Hematopoietic multipotent progenitor cell (in vitro differentiated cells): Measurements from ENCODE around the gene SHF. TPM values are rescaled to one million over a fixed set of nuclear protein-coding genes. Genes with fewer than 3 reads are reported as not detected.
A peak's percentile ranks its signal among the peaks of the same experiment; 100 is the strongest.

ENCODE experiments used
- DNase-seq, 3 donors: peaks; one replicate each; pipeline ENCODE4 v3.0.0-alpha.2; 2011 to 2015; ENCODE audit warnings: low read depth in 2 of 3, low spot score in 2 of 3
- total RNA-seq: library from RNA; depleted of rRNA; stranded (reverse); fragments of >200 nt; gene quantifications from one replicate; pipeline ENCODE4 v1.2.3, GENCODE V29; 2012

SHF gene
- total RNA-seq, 1 donor, result 24.5 TPM

DNA sequence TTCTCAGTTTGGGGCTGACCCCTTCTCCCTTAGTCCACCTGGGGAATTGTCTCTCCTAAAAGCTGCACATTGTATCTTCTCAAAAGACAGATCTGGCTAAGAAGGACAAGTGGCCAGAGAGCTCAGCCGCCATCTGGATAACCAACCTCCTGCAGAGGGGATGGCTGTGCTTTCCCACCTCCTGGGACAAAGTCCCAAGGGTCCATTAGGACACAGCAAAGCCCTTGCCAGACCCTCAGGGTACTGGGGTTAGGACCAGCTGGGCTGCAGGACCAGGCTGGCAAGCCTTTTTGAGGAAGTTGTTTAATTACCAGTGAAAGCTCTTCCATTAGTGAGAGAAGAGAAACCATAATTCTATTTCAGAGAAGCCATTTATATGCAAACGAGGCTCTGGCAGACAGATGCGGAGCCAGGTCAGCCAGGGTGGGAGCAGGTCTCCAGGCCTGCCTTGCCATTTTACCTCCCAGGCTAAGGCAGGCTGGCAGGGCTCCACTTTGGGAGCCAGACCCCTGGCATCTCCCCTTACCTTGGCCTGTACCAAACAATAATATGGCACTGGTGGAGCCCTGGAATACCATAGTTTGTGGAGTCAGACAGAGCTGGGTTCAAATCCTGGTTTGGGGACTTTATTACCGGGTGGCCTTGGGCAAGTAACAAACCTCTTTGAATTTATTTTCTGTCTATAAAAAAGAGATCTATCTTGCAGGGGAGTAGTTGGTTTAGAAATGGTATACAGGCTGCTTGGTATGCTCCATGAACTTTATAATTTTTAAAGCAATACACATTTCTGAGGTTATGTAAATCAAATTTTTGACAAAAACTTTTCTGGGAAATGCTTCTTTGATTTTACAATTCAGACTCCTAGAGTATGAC is 17.9 kb downstream of the SHF start:
- no peak for DNase-seq

DNA sequence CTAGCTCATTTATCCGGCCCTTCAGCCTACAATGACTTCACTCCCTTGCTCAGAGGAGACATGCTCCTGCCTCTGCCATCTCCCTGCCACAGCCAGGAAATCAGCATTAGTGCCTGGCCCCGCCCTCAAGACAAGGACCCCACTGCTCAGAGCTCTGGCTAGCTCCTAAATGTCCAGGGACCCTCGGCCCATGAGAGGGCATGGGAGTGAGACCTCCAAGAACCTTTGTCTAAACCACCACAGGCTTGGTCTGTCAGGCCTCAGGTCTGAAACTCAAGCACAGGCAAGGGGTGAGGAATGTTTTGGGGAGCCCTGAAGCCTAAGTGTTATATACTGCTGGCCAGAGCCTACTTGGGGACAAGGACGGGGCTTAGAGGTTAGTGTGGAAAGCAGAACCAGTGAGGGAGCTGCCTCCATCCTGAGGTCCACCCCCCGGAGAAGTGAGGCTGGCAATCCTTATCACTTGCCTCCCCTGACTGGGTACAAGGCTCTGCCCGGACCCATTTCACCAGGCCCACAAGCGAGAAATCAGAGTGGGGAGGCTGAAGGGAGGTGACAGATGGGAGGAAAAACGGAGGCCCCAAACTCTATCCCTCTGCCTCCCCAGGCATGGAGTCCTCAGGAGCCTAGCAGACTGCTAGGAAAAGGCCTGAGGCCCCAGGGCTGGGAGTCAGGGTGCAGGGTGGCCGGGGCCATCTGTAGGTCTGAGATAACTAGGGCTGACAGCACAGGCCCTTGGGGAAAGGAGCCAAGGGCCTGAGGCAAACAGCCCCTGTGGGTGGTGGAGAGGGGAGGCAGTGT is 18.8 kb downstream of the SHF start:
- no peak for DNase-seq

DNA sequence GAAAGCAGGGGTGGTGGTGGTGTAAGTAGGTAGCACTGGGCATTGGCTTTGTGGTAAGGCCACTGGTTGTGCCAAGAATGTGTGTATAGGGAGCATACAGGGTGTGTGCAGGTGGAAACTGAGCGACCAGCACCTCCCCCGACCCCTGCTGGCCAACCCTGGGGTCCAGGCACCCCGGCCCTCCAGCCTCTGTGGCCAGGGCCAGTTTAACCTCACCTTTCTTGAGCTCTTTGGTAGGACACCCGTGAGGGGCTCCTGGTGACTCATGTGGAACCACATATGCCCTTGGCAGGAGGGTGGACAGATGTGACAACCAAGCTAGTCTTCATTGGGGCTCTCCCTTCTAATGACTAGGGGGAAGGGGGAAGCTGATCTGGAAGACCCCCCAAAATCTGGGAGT is 19.5 kb downstream of the SHF start:
- DNase-seq, result no peak

DNA sequence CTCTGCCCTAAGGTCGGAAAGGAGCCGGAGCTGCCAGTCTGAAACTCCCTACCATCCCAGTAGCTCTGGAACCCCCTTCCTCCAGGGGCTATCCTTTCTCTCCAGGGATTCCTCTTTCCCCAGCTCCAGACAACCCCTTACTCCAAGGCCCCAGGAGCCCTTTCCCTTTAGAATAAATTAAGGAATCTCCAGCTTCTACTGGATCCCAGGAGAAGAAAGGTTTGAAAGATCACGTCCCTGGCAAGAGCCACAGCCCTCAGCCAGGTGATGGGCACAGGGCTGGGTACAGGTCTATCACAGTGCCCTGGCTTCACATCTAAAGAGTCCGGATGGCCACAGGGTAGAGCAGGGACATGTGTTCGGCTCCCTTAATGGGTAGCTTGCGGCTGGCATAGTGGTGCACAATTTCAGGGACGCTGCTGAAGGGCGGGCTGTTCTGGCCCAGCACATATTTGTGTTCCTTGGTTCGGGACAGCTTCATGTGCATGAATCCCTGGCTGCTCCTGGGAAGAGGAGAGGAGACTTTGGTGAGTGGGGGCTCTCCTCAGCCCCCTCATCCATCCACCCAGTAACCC is 20.0 kb downstream of the SHF start:
- no peak for DNase-seq

DNA sequence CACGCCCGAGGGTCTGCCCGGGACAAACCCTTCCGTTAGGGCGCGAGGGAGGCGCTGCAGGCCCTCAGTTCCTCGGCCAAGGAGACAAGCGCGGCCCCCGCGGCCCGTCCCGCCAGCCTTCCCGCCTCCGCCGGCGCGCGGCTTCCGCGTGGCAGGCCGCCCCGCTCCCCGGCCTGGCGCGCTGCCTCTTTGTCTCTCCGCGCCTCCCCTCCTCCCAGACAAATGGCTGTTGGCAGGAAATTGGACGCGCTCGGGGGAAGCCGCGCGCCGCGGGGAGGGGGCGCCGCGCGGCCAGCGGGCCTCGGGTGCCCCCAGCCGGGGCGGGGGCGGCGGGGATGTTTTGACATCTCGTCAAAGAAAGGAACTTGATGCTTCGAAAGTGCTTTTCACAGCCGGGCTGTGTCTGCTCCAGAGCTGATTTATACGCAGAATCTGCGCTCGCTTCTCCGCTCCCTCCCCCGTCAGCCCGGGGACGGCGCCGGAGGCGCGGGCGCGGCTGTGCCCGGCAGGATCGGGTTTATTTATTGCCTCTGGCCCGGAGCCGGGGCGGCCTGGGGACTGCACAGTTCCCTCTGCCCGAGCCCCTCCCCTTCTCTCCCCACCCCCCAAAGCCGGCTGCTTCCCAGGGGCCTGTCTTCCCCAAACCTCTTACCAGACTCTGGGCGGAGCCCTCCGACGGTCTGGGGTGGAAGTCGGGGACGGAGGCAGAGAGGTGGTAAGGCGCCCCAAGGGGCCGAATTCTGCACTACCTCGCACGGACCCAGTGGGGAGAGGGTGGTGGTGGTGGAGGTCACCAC is 20.7 kb downstream of the SHF start:
- DNase-seq, result peak; percentile 58 to 96 (median 91)

DNA sequence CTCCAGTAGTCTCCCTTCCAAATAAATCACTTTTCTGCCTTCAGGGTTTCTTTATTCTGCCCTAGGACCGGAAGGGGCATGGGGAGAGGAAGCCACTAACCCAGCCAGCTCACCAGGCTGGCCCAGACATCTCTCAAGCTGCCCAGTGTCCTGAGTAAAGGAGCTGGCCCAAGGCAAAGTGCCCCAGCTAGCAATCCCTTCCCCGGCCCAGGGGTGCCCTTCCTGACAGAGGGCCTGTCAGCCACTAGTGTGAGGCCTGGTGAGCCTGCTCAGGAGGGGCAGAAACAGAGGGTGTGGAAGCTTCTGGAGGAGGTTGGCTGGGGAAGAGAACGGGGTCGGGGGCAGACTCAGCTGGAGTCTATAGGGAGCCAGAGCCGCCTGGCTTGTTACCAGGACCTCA is 22.2 kb downstream of the SHF start:
- DNase-seq, result no peak

DNA sequence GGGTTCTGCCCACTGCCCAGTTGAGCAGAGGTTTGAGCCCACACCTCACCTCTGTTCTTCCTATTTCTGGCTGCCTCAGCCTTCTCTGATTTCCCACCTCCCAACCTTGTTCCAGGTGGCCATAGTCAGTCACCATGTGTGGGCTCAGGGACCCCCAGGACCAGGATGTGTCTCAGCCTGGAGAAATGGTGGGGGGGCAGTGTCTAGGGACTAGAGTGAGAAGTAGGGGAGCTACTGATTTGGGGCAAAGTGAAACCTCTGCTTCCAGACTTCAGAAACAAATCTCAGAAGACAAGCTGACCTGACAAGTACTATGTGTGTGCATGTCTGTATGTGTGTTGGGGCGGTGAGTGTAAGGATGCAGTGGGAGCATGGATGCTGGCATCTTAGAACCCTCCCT is 22.9 kb downstream of the SHF start:
- DNase-seq, result no peak

DNA sequence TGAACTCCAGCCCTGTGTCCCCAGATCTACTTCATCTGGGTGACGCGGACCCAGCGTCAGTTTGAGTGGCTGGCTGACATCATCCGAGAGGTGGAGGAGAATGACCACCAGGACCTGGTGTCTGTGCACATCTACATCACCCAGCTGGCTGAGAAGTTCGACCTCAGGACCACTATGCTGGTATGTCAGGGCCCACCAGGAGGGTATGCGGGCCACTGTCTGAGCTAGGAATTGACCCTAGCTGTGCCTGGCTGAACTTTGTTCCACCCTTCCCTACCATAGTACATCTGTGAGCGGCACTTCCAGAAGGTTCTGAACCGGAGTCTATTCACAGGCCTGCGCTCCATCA is 24.3 kb downstream of the SHF start:
- DNase-seq, result no peak

DNA sequence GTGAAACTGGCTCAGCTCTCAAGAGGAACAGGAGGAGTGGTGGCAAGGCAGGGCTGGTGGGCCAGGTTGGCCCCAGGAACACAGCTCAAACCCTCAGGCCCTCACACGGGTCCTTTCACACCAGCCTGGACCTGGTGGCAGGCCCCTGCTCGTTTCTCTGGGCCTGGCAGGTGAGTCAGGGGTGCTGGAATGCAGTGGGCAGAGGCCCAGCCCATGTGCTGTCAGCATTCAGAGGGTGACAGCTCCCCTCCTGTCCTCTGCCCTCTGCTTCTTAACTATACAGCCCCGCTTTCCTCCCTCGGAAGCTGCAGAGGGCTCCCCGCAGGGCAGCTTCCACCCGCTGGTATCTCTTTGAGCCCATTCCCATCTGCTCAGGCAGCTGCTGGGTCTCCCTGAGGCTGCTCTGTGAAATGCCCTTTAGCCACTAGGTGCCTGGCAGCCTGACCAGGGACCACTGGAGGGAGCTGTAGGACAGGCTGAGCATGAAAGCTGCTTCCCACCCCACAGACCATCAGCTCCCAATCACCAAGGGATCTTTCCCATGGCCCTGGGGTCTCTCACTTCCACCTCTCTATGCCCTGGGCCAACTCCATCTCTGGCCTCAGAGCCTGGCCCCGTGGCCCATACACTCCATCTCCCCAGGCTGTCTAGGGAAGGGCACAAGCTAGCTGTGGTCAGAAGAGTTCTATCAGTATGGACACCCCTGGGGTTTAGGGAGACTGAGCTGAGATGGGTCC is 24.8 kb downstream of the SHF start:
- peak in 2 of 3 donors; percentile 73 to 86 for DNase-seq

DNA sequence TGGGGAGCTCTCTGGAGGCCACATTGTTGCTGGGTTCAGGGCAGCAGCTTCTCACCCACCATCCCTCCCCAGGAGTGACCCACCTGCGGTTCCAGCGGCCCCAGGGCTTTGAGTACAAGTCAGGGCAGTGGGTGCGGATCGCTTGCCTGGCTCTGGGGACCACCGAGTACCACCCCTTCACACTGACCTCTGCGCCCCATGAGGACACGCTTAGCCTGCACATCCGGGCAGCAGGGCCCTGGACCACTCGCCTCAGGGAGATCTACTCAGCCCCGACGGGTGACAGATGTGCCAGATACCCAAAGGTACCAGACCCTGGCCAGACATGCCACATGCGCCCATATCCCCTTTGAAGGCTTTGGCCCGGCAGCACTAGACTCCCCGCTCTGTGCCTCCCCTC is 26.1 kb downstream of the SHF start:
- no peak for DNase-seq

DNA sequence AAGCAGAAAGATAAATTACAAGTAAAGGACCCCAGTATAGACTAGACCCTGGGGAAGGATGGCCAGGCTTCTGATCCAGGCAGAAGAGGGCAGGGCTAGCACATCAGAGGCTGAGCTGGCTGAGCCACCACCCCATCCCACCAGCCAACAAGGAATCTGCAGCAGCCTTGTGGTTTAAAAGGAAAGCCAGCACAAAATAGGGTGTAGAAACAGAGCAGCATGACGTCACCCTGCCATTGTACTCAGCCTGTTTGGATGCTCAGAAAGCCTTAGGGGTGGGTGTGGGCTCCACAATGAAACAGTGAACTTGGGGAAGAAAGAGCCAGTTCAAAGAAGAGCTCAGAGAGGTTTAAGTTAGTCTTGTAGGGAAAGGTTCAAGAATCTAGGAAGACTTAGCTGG is 29.8 kb downstream of the SHF start:
- no peak for DNase-seq

DNA sequence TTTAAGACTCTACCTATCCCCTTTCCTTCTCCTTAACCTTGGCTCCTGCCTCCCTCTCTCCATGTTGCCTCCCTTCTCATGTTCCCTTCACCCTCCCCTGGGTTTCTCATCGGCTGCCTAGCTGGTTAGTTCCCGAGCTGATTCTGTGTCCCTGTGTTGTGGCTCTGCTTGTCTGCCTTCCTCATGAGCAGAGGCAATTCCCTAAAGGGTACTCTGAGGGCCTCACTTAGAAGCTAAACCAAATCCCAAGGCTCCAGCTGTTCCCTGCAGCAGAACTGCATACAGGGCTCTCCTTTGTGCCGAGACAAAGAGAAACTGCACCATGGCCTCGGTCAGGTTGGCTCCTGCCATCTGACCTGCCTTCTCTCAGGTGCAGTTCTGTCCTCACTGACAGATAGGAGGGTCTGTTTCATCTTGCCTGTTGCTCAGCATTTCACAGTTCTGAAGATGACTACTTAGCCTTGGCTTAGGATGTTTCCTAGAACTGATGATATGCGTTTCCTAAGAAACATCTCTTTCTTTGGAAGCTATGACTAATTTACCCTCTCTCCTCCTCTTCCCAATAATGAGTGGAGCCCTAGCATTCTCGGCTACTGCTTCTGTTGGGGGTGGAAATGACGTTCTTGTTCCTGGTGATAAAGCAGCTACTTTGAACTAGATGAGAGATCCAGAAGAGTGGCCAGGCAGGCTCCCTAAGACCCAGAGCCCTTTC is 30.9 kb downstream of the SHF start:
- DNase-seq, result no peak

DNA sequence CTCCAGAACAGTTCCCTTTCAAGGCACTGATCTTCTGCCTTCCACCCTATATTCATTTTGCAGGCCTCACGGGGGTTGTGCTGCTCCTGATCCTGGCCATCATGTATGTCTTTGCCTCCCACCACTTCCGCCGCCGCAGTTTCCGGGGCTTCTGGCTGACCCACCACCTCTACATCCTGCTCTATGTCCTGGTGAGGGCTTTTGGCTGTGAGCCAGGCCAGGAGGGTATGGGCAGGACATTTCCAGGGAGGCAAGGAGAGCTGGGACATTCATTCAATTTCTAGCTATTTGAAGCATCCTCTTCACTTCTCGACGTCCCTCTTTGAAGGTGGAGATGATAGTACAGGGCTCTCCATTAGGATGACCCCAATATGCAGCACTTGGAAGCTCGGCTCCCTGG is 32.0 kb downstream of the SHF start:
- DNase-seq, result no peak

DNA sequence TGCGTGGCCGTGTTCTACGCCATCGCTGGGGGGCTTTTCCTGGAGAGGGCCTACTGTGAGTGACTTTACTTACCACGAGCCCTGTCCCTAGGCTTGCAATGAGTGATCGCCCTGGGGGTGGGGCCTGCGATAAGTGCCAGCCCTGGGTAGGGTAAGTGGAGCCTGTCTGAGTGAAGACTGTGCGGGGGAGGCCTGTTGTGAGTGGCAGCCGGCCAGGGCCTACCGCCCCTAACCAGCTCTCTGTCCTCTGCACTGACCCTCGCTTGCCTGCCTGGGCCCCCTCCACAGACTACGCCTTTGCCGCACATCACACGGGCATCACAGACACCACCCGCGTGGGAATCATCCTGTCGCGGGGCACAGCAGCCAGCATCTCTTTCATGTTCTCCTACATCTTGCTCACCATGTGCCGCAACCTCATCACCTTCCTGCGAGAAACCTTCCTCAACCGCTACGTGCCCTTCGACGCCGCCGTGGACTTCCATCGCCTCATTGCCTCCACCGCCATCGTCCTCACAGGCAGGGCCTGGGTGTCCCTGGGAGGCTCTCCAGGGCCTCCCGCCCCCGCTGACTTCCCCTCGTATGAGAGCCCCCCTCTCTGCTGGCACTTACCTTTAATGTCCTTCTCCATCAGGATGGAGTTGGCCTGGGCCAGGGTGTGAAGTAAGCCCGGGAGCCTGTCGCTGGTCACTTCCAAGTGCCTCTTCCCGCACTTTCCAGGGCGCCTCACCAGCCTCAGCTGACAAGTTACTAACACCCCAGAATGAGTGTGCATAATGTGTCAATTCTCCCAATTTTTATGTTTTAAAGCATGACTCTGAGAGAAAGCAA is 35.6 kb downstream of the SHF start:
- no peak for DNase-seq

DNA sequence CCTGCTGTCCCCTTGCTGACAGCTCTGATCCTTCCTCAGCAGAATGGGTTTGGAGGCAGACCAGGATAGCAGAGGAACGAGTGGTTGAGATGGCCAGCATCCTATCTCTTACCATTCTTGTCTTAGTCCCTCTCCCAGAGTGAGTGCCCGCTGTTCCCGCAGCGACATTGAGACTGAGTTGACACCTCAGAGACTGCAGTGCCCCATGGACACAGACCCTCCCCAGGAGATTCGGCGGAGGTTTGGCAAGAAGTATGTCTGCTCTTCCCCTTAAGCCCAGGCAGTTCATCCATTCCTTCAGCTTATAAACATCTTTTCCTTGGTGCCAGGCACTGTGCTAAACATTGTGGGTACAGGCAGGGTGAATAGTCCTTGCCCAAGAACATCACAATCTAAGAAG is 36.8 kb downstream of the SHF start:
- no peak for DNase-seq

DNA sequence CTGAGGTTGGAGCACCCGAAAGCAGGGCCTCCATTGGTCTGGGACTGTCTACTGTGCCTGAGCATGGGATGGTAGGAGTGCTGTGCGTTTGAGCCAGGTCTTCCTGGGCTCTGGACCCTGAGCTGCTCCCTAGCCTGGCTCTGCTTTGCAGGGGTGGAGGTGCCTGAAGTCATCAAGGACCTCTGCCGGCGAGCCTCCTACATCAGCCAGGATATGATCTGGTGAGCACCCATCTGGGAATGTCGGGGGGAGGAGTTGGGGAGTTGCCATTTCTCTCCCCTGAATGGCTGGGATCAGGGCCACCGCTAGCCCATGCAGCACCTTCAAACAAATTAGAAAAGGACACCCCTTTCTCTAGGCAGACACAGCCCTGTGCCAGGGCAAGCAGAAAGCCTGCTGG is 37.3 kb downstream of the SHF start:
- no peak for DNase-seq

DNA sequence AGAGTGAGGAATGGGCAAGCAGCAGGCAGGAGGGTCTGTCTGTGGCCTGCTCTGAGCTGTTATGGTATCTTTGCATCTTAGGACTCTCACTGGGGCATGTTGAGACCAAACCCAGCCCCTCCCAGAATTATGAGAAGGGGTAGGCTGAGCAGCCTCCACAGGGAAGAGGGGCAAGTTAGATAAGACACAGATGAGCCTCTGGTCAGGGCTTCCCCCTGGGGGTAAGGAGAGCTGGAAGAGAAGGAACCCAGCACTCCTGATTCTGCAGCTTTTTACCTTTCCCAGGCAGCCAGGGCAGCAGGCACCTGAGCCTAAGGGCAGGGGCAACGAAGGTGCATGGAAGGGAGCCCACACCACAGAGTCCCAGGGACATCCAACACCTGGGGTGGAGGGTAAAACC is 38.7 kb downstream of the SHF start:
- DNase-seq, result no peak

DNA sequence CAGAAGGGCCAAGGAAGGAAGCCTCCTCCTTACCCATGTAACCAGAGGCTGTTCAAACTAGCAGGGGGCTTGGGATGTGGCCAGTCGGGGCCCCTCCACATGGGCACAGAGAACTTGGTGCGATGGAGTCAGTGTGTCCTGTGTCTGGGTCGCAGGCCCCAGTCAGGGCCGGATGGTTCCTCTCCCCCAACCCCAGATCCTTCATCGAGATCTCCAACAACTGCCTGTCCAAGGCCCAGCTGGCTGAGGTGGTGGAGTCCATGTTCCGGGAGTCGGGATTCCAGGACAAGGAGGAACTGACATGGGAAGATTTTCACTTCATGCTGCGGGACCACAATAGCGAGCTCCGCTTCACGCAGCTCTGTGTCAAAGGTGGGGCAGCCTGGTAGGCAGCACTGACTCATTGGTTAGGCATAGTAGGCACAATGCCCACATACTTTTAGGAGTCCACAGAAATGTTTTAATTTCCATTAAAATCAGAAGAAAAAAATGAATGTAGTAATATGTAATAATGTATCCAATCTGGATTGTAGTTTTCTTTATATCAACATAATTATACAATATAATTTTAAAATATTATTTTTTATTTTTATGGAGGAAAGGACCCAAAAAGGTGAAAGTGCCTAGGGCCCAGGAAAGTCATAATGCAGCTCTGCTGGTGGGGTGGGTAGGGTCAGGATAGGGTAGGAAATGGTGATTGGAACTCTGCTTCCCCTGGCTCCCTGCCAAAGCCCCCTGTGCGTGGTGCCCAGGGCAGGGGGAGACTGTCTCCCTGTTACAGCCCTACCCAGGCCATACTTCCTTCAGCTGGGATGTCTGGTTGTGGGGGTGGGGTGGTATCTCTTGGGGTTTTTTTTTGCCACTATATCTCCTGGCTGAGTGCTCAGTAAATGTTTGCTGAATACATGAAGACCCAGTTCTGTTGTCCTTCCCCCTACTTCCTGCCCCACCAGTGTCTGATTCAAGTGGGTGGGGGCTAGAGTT is 39.4 kb downstream of the SHF start:
- no peak for DNase-seq
